ENCODE measurements around the gene POLR2I. TPM values are rescaled to one million over a fixed set of nuclear protein-coding genes. Genes with fewer than 3 reads are reported as not detected.
A peak's percentile ranks its signal among the peaks of the same experiment; 100 is the strongest.

POLR2I gene
- total RNA-seq, 5 donors from 2014 or later (not counting 1 experiment from before 2014, with no cell fraction given), result 27.4 to 54.8 (median 50.7) TPM

GRCh38 chr19:36120984-36121358 is 6.3 kb upstream of the POLR2I start:
- Histone ChIP-seq H3K27ac (ENCODE audit: low read length) (no peak overlapping the region), H3K4me3 (ENCODE audit: control insufficient read depth in 1 of 2, extremely low read depth in 1 of 2, low read length in 1 of 2) (no peak overlapping the region), H3K27me3 (replicated peaks in 1 of 2; ENCODE audit: control insufficient read depth in 2 of 2, extremely low read depth in 1 of 2, insufficient read depth in 2 of 2, low read length in 1 of 2) (no peaks in the 10 kb centered on the region), H3K9me3 (no peaks in the 10 kb centered on the region), H3K36me3 (ENCODE audit: control insufficient read depth in 2 of 2, extremely low read depth in 1 of 2, insufficient read depth in 1 of 2, low read length in 1 of 2) (peaks cover 15 to 55% of the 10 kb centered on the region in 2 donors), H3K4me1 (ENCODE audit: control insufficient read depth in 1 of 2, extremely low read depth in 1 of 2, insufficient read depth in 2 of 2, low read length in 2 of 2) (peaks cover 0 to 20% of the 10 kb centered on the region in 2 experiments)
- Mint-ChIP-seq H3K4me1 (peaks cover 21 to 24% (median 24%) of the 10 kb centered on the region in 3 donors), H3K36me3 (peaks cover 45% of the 10 kb centered on the region), H3K27me3 (no peaks in the 10 kb centered on the region), H3K9me3 (no peaks in the 10 kb centered on the region), H3K27ac (no peak overlapping the region), H3K4me3 (no peak overlapping the region)
- ChIA-PET CTCF (interaction anchor here in 1 of 2 donors (0.5 kb wide), 1 partner anchor 373 kb away, joined by 5 read pairs; no protein-coding TSS in a partner anchor), POLR2A (no interaction called here)
- no peak for ATAC-seq (replicated peaks in 1 of 4)
- WGBS (ENCODE audit: insufficient coverage), result 97% methylated on average over 14 of the region's 18 CpGs
- DNase-seq, result no peak

DNA sequence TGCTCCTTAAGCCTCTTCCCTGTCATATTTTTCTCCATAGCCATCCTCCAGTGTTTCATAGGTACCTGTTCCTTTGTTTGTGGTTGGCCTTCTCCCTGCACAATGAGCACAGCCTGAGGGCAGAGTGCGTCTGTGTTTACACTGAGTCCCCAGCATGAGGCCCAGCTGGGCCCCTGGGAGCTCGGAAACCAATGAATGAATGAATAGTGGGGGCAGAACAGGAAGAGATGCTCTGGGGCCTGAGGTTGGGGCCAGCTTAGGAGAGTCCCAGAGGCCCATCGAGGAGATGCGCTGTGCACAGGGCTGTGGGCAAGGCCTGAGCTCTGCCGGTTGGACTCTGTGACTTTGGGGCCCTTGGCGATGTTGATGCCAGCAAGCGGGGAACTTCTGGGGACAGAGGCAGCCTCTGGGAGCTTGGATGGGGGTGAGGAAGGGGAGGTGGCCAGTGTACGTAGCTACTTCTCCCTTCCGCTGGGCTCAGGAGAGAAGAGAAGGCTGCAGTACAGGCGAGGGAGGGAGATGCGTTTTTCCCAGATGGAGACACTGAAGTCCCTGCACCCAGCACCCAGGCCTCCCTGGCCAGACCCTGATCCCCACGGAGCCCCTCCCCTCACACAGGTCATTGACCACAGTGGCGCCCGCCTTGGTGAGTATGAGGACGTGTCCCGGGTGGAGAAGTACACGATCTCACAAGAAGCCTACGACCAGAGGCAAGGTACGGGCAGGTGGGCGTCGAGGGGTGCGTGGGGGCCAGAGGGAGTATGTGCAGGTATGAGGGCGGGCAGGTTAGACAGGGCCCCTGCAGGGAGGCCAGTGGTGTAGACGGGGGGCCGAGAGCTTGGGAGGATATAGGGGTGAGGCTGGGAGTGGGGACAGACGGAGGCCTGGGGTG is 5.7 kb upstream of the POLR2I start:
- H3K27me3 Mint-ChIP-seq, result no peaks in the 10 kb centered on the region
- H3K4me3 Mint-ChIP-seq, result no peak overlapping the region
- Histone ChIP-seq H3K27me3 (replicated peaks in 1 of 2; ENCODE audit: control insufficient read depth in 2 of 2, extremely low read depth in 1 of 2, insufficient read depth in 2 of 2, low read length in 1 of 2) (no peaks in the 10 kb centered on the region), H3K27ac (ENCODE audit: low read length) (no peak overlapping the region), H3K4me1 (ENCODE audit: control insufficient read depth in 1 of 2, extremely low read depth in 1 of 2, insufficient read depth in 2 of 2, low read length in 2 of 2) (peaks cover 0 to 23% of the 10 kb centered on the region in 2 experiments), H3K9me3 (no peaks in the 10 kb centered on the region), H3K36me3 (ENCODE audit: control insufficient read depth in 2 of 2, extremely low read depth in 1 of 2, insufficient read depth in 1 of 2, low read length in 1 of 2) (peaks cover 10 to 49% of the 10 kb centered on the region in 2 donors), H3K4me3 (ENCODE audit: control insufficient read depth in 1 of 2, extremely low read depth in 1 of 2, low read length in 1 of 2) (no peak overlapping the region)
- 96% methylated on average over 22 of the region's 26 CpGs for WGBS (ENCODE audit: insufficient coverage)
- peak overlapping the region in 1 of 2 donors; percentile 14 for H3K27ac Mint-ChIP-seq
- no peaks in the 10 kb centered on the region for H3K9me3 Mint-ChIP-seq
- H3K36me3 Mint-ChIP-seq, result peaks cover 39% of the 10 kb centered on the region
- CTCF ChIA-PET, result interaction anchor here in 1 of 2 donors (0.6 kb wide), 1 partner anchor 11 kb away, joined by 3 read pairs; no protein-coding TSS in a partner anchor
- POLR2A ChIA-PET, result no interaction called here
- H3K4me1 Mint-ChIP-seq, result peaks cover 23 to 28% (median 26%) of the 10 kb centered on the region in 3 donors
- DNase-seq, result no peak
- no peak for ATAC-seq (replicated peaks in 1 of 4)

DNA sequence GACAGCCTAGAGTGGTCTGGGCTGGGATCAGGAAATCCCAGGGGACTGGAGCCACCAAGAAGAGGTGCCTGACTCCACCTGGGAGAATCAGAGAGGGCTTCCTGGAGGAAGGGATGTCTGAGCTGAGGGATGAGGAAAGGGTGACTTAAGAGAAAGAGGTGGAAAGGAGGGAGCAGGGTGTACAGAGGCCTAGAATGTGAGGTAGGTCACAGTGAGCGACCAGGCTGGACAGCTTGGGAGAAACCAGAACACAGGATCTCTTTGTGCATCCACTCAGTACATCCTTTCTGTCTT is 1.6 kb upstream of the POLR2I start:
- peak overlapping the region; percentile 60 to 61 for H3K4me3 ChIP-seq (ENCODE audit: control insufficient read depth in 1 of 2, extremely low read depth in 1 of 2, low read length in 1 of 2)
- WGBS (ENCODE audit: insufficient coverage), result 71% methylated on average over 1 of the region's 1 CpG
- ChIA-PET POLR2A (no interaction called here), CTCF (interaction anchor here in 1 of 2 donors (1.8 kb wide), 1 partner anchor 11 kb away, joined by 7 read pairs; no protein-coding TSS in a partner anchor)
- Mint-ChIP-seq H3K27ac (peak overlapping the region; percentile 96 to 97), H3K4me1 (peaks cover 50 to 52% (median 50%) of the 10 kb centered on the region in 3 donors), H3K27me3 (no peaks in the 10 kb centered on the region), H3K4me3 (peak overlapping the region; percentile 87 to 94 (median 90)), H3K36me3 (peaks cover 35% of the 10 kb centered on the region), H3K9me3 (no peaks in the 10 kb centered on the region)
- no peaks in the 10 kb centered on the region for H3K27me3 ChIP-seq (replicated peaks in 1 of 2; ENCODE audit: control insufficient read depth in 2 of 2, extremely low read depth in 1 of 2, insufficient read depth in 2 of 2, low read length in 1 of 2)
- ATAC-seq (replicated peaks in 1 of 4) (no peak), DNase-seq (no peak)
- H3K9me3 ChIP-seq, result no peaks in the 10 kb centered on the region
- H3K36me3 ChIP-seq (ENCODE audit: control insufficient read depth in 2 of 2, extremely low read depth in 1 of 2, insufficient read depth in 1 of 2, low read length in 1 of 2), result peaks cover 6 to 47% of the 10 kb centered on the region in 2 donors
- peak overlapping the region; percentile 68 for H3K27ac ChIP-seq (ENCODE audit: low read length)
- peaks cover 5 to 47% of the 10 kb centered on the region in 2 experiments for H3K4me1 ChIP-seq (ENCODE audit: control insufficient read depth in 1 of 2, extremely low read depth in 1 of 2, insufficient read depth in 2 of 2, low read length in 2 of 2)

DNA sequence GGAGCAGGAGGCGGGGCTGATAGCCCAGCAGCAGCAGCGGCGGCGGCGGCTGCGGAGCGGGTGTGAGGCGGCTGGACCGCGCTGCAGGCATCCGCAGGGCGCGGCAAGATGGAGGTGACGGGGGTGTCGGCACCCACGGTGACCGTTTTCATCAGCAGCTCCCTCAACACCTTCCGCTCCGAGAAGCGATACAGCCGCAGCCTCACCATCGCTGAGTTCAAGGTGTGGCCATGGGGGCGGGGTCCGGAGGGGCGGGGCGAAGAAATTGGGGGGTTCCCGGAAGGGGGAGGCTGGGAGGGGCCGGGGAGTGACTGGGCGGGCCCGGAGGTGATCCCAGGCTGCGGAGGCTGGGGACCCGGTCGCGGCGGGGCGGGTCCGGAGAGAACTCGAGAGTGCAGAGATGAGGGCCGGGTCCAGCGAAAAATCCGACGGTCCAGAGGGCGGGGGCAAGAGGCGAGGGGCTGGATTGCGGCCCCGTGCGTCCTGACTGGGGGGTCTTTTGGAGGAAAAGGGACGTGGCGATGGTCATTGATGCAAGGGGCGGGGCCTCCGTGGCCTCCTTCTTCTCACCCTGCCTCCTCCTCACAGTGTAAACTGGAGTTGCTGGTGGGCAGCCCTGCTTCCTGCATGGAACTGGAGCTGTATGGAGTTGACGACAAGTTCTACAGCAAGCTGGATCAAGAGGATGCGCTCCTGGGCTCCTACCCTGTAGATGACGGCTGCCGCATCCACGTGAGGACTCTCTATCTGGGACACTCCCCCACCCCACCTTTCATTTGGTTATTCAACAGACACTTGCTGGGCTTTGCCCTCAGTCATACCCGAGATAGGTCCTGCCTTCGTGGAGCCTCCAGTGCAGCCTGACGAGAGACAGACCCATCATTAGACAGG is 1.0 kb upstream of the POLR2I start, which contains the start of gene TBCB:
TSS of gene TBCB (plus strand) at position 16 of the 891 bp plus-strand sequence. CDS start at position 109, 93 bp downstream.
- H3K36me3 ChIP-seq (ENCODE audit: control insufficient read depth in 2 of 2, extremely low read depth in 1 of 2, insufficient read depth in 1 of 2, low read length in 1 of 2), result peaks cover 4 to 46% of the 10 kb centered on the region in 2 donors
- peak within 1 kb of the TSS; percentile 96 to 97 for H3K27ac Mint-ChIP-seq
- H3K36me3 Mint-ChIP-seq, result peaks cover 35% of the 10 kb centered on the region
- no peaks in the 10 kb centered on the region for H3K27me3 ChIP-seq (replicated peaks in 1 of 2; ENCODE audit: control insufficient read depth in 2 of 2, extremely low read depth in 1 of 2, insufficient read depth in 2 of 2, low read length in 1 of 2)
- ChIA-PET CTCF (interaction anchor here in 1 of 2 donors (0.5 to 1.8 kb wide), 4 partner anchors 11 to 1667 kb away, joined by 3 to 7 read pairs (median 3); no protein-coding TSS in a partner anchor), POLR2A (interaction anchor here in 1 of 2 donors (0.7 to 0.9 kb wide), 2 partner anchors 99 to 234 kb away, joined by 3 to 4 read pairs; partner anchors contain the start of genes ZNF146 and ZNF565)
- peaks cover 50 to 52% (median 50%) of the 10 kb centered on the region in 3 donors for H3K4me1 Mint-ChIP-seq
- 7% methylated on average over 38 of the region's 59 CpGs for WGBS (ENCODE audit: insufficient coverage)
- no peaks in the 10 kb centered on the region for H3K9me3 ChIP-seq
- H3K4me3 Mint-ChIP-seq, result peak within 1 kb of the TSS; percentile 87 to 94 (median 90)
- peaks cover 5 to 47% of the 10 kb centered on the region in 2 experiments for H3K4me1 ChIP-seq (ENCODE audit: control insufficient read depth in 1 of 2, extremely low read depth in 1 of 2, insufficient read depth in 2 of 2, low read length in 2 of 2)
- H3K9me3 Mint-ChIP-seq, result no peaks in the 10 kb centered on the region
- peak within 1 kb of the TSS; percentile 68 for H3K27ac ChIP-seq (ENCODE audit: low read length)
- ATAC-seq (replicated peaks in 1 of 4), result peak; percentile 53 to 58 (median 56)
- DNase-seq, result peak in 14 of 35 experiments; percentile 85 to 91 (median 88)
- H3K27me3 Mint-ChIP-seq, result no peaks in the 10 kb centered on the region
- peak within 1 kb of the TSS; percentile 61 to 94 for H3K4me3 ChIP-seq (ENCODE audit: control insufficient read depth in 1 of 2, extremely low read depth in 1 of 2, low read length in 1 of 2)

- Mint-ChIP-seq H3K4me1 (peaks cover 43 to 47% (median 46%) of the 10 kb centered on the region in 3 donors), H3K27me3 (no peaks in the 10 kb centered on the region), H3K36me3 (peaks cover 29% of the 10 kb centered on the region), H3K4me3 (peak overlapping the region; percentile 87 to 94 (median 90)), H3K27ac (peak overlapping the region; percentile 96 to 97), H3K9me3 (no peaks in the 10 kb centered on the region)
- POLR2A ChIA-PET, result no interaction called here
- CTCF ChIA-PET, result no interaction called here
- H3K36me3 ChIP-seq (ENCODE audit: control insufficient read depth in 2 of 2, extremely low read depth in 1 of 2, insufficient read depth in 1 of 2, low read length in 1 of 2), result peaks cover 4 to 34% of the 10 kb centered on the region in 2 donors
- H3K4me3 ChIP-seq (ENCODE audit: control insufficient read depth in 1 of 2, extremely low read depth in 1 of 2, low read length in 1 of 2), result peak overlapping the region; percentile 61 to 94
- no peaks in the 10 kb centered on the region for H3K9me3 ChIP-seq
- peak overlapping the region; percentile 68 for H3K27ac ChIP-seq (ENCODE audit: low read length)
- no peak for ATAC-seq (replicated peaks in 1 of 4)
- H3K27me3 ChIP-seq (replicated peaks in 1 of 2; ENCODE audit: control insufficient read depth in 2 of 2, extremely low read depth in 1 of 2, insufficient read depth in 2 of 2, low read length in 1 of 2), result no peaks in the 10 kb centered on the region
- H3K4me1 ChIP-seq (ENCODE audit: control insufficient read depth in 1 of 2, extremely low read depth in 1 of 2, insufficient read depth in 2 of 2, low read length in 2 of 2), result peaks cover 5 to 38% of the 10 kb centered on the region in 2 experiments
- 14% methylated on average over 43 of the region's 48 CpGs for WGBS (ENCODE audit: insufficient coverage)
- peak in 16 of 35 experiments; percentile 8 to 36 (median 18) for DNase-seq
These were observed 568 bp downstream of the POLR2I start for GRCh38 chr19:36113894-36114720.

All from T-cell (primary cell).